ENCODE measurements around the gene ADGRV1.
"Not testable (repeated sequence)": the region's sequence is repeated elsewhere in the genome, so short reads cannot be mapped to it uniquely, and the experiment has no call there.

ADGRV1 gene

DNA sequence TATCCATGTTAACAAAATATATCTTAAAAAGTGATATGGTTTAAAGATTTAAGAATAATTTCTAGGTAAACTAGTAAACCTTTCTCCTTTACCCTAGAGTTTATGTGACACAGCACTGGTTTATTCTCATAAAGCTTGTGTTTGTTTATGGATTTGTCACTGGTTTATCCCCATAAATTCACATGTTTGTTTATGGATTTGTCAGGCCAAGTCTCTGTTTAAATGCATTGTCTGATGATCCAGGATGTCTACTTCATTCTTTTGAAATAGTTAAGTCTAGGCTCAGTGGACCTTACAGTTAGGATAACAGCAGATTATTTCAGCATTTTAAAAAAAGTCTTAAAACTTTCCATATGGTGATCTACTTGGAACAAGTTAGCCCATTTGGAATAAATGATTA, 490.5 kb downstream of the ADGRV1 start:
- DNase-seq, result no peak

GRCh38 chr5:91049800-91050199, 491.2 kb downstream of the ADGRV1 start:
- no peak for DNase-seq

GRCh38 chr5:91052411-91052810, 493.8 kb downstream of the ADGRV1 start:
- DNase-seq, result not testable (repeated sequence)

GRCh38 chr5:91052977-91053740, 494.6 kb downstream of the ADGRV1 start:
- DNase-seq, result no peak

GRCh38 chr5:91053741-91054025, 495.1 kb downstream of the ADGRV1 start:
- no peak for DNase-seq

DNA sequence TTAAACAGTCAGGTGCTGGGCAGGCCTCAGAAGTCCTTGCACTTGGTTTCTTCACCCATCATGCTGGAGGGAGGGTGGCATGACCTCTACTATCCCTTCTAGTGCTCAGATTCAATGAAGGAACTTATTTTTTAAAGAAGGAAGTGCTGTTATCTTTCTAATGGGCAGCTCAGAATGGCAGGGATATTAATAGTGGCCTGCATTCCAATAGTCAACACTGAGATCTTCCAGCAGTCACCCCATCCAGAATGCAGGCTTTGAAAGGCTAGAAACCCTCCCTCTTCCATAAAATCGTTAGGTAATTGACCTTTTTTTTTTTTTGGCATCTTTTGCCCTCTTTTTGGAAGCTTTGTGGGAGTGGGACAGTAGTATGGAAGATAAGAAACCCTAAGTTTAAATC, 499.6 kb downstream of the ADGRV1 start:
- DNase-seq, result no peak

- no peak for DNase-seq
These were observed 500.0 kb downstream of the ADGRV1 start for GRCh38 chr5:91058575-91058974.

DNA sequence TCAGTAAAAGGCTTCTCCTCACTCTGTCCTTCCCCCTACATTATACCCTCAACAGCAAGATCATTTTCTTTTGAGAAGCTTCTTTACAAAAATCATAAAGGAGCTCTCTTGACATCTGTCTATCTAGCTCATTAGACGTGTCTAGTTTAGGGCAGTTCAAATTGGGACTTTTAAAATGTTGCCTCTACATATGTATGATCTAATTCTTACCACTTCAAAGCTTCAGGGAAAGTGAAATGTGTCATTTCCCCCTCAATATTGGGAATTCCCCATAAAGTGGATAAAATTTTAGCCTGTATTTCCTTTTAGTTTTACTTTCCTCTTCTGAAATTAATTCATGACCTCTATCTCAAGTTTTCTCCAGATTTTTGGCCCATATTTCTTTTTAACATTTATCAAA, 500.8 kb downstream of the ADGRV1 start:
- no peak for DNase-seq

GRCh38 chr5:91061094-91061493, 502.5 kb downstream of the ADGRV1 start:
- DNase-seq, result no peak

DNA sequence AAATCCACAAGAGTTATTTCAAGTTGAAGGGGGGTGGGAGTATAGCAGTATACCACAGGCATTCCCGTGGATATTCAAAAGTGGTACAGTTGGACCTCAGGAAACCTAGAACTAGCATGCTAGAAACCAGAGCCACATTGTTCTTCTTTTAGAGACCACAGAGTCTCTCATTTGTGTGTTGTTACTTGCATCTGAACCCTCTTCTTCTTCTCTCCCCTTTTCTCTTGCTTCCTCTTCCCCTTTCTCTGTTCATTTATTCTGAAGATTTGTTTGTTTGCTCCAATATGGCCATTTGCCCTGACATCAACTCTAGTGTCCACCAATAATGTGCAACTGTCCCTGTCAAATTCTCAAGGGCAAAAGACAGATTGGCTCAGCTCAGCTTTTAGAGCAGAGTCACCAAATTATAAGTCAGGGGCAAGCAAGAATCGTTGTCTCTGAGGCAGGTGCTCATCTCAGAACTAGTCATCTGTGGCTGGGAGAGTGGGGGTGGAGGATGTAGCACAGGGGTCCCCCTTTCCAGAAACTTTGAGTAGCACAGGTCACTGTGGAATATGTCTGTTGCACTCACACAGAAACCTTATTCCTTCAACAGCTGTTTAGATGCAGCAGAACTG, 503.5 kb downstream of the ADGRV1 start:
- no peak for DNase-seq

DNA sequence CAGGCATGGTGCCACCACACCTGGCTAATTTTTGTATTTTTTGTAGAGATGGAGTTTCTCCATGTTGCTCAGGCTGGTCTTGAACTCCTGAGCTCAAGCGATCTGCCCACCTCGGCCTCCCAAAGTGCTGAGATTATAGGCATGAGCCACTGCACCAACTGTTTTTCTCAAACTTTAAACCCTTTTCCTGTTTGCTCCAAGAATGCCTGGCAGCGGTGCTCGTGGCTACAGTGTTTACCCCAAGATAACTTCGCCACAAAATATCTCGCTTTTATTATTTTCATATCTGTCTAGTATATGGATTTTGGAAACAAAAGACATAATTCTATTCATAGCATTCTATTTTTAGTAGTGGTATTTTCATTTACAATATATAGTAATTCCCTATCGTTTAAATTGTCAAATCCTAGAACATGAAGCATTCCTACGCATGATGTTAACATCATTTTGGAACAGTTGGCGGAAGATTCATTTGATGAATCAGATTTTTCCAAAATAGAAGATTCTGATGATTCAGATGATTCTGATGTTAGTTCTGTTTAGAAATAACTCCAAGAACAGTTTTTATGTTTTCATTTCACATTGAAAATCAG, 504.6 kb downstream of the ADGRV1 start:
- not testable (repeated sequence) for DNase-seq

- no peak for DNase-seq
These were observed 506.9 kb downstream of the ADGRV1 start for GRCh38 chr5:91065496-91065895.

- DNase-seq, result no peak
These were observed 510.8 kb downstream of the ADGRV1 start for GRCh38 chr5:91069364-91069763.

- DNase-seq, result no peak
These were observed 512.4 kb downstream of the ADGRV1 start for GRCh38 chr5:91070761-91071550.

- DNase-seq, result no peak
These were observed 514.3 kb downstream of the ADGRV1 start for GRCh38 chr5:91072881-91073280.

GRCh38 chr5:91074615-91075014, 516.0 kb downstream of the ADGRV1 start:
- no peak for DNase-seq

DNA sequence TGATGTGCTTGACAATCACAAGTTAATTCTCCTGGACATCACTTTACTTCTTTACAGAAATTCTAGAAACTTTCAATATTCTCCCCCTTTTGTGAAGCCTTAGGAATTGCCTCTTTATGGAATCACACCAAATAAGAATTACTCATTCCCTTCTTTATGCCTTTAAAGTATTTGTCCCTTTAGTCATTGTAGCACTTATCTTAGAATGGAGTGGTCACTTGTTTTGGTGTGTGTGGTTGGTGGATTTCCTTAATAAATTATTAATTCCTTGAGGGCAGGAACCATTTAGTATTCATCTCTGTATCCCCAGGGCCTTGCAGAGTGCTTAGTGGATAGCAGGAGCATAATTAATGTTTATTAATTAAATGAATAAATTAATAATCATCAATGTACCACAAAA, 517.5 kb downstream of the ADGRV1 start:
- no peak for DNase-seq

DNA sequence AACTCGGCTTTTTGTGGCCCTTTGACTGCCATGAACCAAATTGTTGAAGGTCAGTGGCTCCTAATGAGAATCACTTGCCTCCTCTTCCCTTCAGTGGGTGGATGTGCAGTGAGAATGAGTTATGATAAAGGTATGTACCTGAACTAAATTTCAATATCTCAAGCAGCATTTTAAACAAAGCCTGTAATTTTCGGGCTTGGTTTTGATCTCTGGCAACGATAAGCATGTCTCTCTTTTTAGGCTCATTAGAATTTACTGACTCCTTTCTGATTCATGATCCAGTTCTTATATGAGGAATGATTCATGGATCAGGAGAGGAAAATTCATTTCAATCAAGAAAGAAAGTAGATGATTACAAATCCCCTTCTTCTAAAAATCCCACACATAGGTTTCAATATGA, 519.0 kb downstream of the ADGRV1 start:
- no peak for DNase-seq

- DNase-seq, result no peak
These were observed 520.4 kb downstream of the ADGRV1 start for GRCh38 chr5:91079037-91079436.

- DNase-seq, result no peak
These were observed 531.2 kb downstream of the ADGRV1 start for GRCh38 chr5:91089758-91090157.

DNA sequence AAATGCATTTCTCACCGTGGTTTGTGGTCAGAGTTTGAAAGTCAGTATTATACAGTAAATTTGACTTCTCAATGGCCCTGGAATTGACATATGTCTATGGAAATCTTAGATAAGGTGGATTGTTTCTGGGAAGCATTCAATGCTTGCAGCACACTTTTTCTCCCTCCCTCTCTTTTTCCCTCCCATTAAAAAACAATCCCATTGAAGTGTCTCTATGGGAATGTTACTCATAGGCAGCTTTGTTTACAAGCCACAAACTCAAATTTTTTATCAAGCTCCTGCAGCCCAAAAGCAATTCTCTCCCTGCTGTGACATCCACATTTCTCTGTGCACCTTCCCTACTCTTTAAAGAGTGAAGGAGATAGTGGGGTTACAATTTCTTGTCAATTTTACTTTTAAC, 532.4 kb downstream of the ADGRV1 start:
- no peak for DNase-seq

DNA sequence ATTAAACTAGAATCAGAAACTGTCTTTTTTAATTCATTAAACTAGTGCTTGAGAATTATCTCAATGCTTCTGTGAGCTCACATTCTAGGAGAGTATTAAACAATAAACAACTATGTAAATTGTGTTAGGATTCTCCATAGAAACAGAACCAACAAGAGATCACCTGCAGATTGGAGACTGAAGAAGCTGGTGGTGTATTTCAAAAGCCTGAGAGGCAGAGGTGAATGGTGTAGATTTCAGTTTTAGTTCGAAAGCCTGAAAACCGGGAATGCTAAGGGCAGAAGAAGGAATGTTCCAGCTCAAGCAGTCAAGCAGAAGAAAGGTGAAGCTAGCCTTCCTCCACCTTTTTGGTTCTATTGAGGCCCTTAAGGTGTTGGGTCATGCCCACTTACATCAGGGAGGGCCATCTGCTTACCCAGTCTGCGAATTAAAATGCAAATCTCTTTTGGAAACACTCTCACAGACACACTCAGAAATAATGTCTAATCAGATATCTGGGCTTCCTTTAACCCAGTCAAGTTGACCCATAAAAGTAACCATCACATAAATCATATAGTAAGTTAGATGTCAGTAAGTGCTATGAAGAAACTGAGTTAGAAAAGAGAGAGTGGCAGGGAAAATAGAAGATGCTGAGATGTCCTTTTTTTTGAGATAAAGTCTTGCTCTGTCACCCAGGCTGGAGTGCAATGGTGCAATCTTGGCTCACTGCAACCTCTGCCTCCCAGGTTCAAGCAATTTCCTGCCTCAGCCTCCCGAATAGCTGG, 533.1 kb downstream of the ADGRV1 start:
- DNase-seq, result no peak

Measured in stimulated activated CD4-positive, alpha-beta T cell treated with anti-CD3 and anti-CD28 coated beads, Interleukin-12 subunit alpha, Interleukin-12 subunit beta, amount 100 ng/mL, for 4 hours (primary cell).